ENCODE results near the gene KLK1.

DNA sequence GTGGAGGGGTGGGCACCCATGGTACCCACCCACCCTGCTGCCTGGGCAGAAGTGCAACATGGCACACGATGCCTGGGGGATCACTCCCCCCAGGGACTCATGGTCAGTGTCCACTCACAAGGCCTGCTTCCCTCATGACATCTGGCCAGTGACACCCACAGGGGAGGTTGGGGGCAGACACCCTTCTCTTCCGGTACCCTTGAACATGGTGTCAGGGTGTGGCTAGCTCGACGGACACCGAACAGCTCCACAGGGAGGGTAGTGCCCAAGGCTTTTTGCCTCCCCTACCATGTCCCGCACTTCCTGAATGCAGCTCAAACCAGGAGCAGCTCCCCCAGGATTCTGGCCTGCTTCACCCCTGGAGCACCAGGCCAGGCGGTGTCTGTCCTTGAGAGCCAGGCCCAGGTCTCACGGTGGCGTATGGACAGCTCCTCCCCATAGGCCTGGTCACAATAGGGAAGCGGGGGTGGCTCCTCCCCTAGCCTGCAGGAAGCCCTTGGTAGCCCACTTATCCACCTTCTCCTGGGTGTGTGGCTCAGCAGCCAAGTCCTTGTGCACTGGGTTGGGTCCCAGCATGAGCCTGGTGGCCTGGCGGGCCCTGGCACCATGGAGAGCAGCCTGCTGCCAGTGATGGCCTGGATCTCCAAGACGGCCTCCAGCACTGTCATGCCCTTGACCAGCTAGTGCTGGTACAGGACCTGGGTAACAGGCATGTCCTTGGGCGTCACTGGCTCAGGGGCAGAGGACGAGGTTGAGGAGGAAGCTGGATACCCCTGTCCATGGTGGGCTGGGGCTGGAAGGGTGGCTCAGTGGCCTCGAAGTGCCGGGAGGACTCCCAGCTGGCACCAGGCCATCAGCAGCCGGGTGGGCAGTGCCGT lies 25.6 kb downstream of the KLK1 start:
- TF ChIP-seq CTCF (IDR thresholded peaks at IDR 0.05 in 8 of 11, conservative IDR thresholded peaks at IDR 0.05 in 3 of 11) (no peak), POLR2A (IDR thresholded peaks at IDR 0.05) (no peak)
